Measurements from ENCODE around the gene DUOXA2.

Gene DUOXA2

DNA sequence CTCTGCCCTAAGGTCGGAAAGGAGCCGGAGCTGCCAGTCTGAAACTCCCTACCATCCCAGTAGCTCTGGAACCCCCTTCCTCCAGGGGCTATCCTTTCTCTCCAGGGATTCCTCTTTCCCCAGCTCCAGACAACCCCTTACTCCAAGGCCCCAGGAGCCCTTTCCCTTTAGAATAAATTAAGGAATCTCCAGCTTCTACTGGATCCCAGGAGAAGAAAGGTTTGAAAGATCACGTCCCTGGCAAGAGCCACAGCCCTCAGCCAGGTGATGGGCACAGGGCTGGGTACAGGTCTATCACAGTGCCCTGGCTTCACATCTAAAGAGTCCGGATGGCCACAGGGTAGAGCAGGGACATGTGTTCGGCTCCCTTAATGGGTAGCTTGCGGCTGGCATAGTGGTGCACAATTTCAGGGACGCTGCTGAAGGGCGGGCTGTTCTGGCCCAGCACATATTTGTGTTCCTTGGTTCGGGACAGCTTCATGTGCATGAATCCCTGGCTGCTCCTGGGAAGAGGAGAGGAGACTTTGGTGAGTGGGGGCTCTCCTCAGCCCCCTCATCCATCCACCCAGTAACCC lies 53.6 kb downstream of the DUOXA2 start:
- Histone ChIP-seq H3K9ac (ENCODE audit: low read length) (no peak overlapping the region), H3K4me1 (ENCODE audit: insufficient read depth, low read length, severe bottlenecking) (peaks cover 5% of the 10 kb centered on the region), H3K36me3 (ENCODE audit: insufficient read depth, low read length) (no peaks in the 10 kb centered on the region), H3K79me2 (ENCODE audit: insufficient read depth, low read length) (no peaks in the 10 kb centered on the region), H3K9me2 (ENCODE audit: low read depth, low read length) (no peaks in the 10 kb centered on the region), H4K20me1 (ENCODE audit: insufficient read depth, low read length) (no peaks in the 10 kb centered on the region), H3K27ac (ENCODE audit: low read depth, low read length, poor library complexity, severe bottlenecking) (no peak overlapping the region), H3K4me3 (ENCODE audit: low read depth, low read length, poor library complexity, severe bottlenecking) (peak overlapping the region; percentile 72), H3K9me3 (ENCODE audit: low read length) (no peaks in the 10 kb centered on the region), H3F3A (ENCODE audit: insufficient read depth, low read length) (no peaks in the 10 kb centered on the region), H2AFZ (ENCODE audit: low read length) (no peak overlapping the region), H3K27me3 (ENCODE audit: insufficient read depth, low read length) (no peaks in the 10 kb centered on the region), H3K4me2 (ENCODE audit: low read length) (peak overlapping the region; percentile 75; the same call in 1 of the 2 replicates)
- TF ChIP-seq, protein P1, sequence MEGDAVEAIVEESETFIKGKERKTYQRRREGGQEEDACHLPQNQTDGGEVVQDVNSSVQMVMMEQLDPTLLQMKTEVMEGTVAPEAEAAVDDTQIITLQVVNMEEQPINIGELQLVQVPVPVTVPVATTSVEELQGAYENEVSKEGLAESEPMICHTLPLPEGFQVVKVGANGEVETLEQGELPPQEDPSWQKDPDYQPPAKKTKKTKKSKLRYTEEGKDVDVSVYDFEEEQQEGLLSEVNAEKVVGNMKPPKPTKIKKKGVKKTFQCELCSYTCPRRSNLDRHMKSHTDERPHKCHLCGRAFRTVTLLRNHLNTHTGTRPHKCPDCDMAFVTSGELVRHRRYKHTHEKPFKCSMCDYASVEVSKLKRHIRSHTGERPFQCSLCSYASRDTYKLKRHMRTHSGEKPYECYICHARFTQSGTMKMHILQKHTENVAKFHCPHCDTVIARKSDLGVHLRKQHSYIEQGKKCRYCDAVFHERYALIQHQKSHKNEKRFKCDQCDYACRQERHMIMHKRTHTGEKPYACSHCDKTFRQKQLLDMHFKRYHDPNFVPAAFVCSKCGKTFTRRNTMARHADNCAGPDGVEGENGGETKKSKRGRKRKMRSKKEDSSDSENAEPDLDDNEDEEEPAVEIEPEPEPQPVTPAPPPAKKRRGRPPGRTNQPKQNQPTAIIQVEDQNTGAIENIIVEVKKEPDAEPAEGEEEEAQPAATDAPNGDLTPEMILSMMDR (IDR thresholded peaks at IDR 0.05; ENCODE audit: low read length), result no peak; the same call in 1 of the 2 replicates
- no peak for TF ChIP-seq EZH2 (IDR thresholded peaks at IDR 0.05; ENCODE audit: borderline replicate concordance, low read length)

All from OCI-LY1 (cell line).